Large intestine (tissue), 3 donors: ENCODE results near the gene SPIRE2. TPM values are rescaled to one million over a fixed set of nuclear protein-coding genes. Genes with fewer than 3 reads are reported as not detected.

Experiments used
- DNase-seq, 2 donors: peaks; one replicate each; pipeline versions ENCODE4 v3.0.0 to v3.0.0-alpha.2; 2013
- H3K27ac ChIP-seq: one replicate; pipeline ENCODE4 v1.5.1; 2013; ENCODE audit warnings: low read length
- H3K27me3 ChIP-seq: 2 replicates; pipeline ENCODE4 v1.6.1; 2013; ENCODE audit warnings: low read length; ENCODE audit not compliant: control insufficient read depth, insufficient read depth
- H3K36me3 ChIP-seq: 2 replicates; pipeline ENCODE4 v1.6.1; 2013; ENCODE audit warnings: low read length; ENCODE audit not compliant: control insufficient read depth, insufficient read depth
- H3K4me1 ChIP-seq: one replicate; pipeline ENCODE4 v1.6.1; 2013; ENCODE audit warnings: low read length; ENCODE audit not compliant: control insufficient read depth, insufficient read depth
- H3K4me3 ChIP-seq: one replicate; pipeline ENCODE4 v1.5.1; 2013; ENCODE audit warnings: low read length
- H3K9me3 ChIP-seq: one replicate; pipeline ENCODE4 v1.6.1; 2013; ENCODE audit warnings: mild to moderate bottlenecking, low read depth, low read length, moderate library complexity; ENCODE audit not compliant: control insufficient read depth
- WGBS: methylation state at CpG from one replicate; pipeline ENCODE4 v1.1.5; 2013; ENCODE audit warnings: low lambda C conversion rate; ENCODE audit not compliant: insufficient coverage; 5-methylcytosine and 5-hydroxymethylcytosine counted together
- polyA plus RNA-seq: library from polyadenylated mRNA; unstranded; fragments of 120-200 nt; gene quantifications from one replicate; pipeline ENCODE4 v1.2.1, GENCODE V29; 2013

Gene SPIRE2
- polyA plus RNA-seq, 1 donor, result 55.2 TPM

DNA sequence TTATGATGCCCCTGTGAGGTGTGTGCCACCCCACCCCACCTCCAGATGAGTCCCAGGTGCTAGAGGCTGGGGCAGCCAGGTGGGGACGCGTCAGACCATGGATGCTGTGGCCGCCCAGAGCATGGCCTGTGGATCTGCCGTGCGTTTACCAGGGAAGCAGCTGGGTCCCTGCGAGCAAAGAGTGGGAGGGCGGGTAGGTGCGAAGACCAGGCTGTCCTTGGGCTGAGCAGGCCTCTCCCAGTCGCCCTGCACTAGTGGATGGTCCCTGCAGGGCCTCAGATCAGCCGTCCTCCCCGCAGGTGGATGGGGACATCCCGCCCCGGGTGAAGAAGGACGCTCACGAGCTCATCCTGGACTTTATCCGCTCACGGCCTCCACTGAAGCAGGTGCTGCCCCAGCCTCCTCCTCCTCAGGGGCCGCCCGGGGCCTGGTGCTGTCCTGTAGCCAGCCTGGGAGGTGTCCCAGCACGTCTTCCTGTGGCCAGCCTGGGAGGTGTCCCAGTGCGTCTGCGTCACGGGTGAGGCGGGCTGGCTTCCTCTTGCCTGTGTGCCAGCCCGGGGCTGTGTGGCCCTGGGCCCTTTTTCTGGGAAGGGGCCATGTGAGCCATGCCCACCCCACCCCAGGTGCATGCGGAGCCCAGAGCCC lies 27.1 kb downstream of the SPIRE2 start:
- no peaks in the 10 kb centered on the region for H3K4me1 ChIP-seq
- H3K9me3 ChIP-seq, result no peaks in the 10 kb centered on the region
- WGBS, result no CpG with 5 or more reads among the region's 26 CpGs
- DNase-seq, result no peak
- H3K27me3 ChIP-seq, result no peaks in the 10 kb centered on the region
- H3K27ac ChIP-seq, result no peak overlapping the region
- H3K4me3 ChIP-seq, result no peak overlapping the region
- H3K36me3 ChIP-seq, result peaks cover 59% of the 10 kb centered on the region

DNA sequence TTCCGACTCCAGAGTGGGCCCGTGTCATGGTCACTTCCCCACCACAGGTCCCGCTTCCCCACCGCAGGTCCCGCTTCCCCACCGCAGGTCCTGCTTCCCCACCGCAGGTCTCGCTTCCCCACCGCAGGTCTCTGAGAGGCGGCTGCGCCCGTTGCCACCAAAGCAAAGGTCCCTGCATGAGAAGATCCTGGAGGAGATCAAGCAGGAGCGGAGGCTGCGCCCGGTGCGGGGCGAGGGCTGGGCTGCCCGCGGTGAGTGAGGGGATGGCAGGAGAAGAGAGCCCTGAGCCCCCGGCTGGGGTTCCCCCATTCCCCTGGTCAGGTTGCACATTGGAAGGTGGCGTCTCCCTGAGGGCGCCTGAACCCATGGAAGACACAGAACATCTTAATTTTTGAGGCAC lies 27.7 kb downstream of the SPIRE2 start:
- no CpG with 5 or more reads among the region's 22 CpGs for whole genome bisulfite sequencing
- peaks cover 63% of the 10 kb centered on the region for H3K36me3 ChIP-seq
- no peaks in the 10 kb centered on the region for H3K9me3 ChIP-seq
- DNase-seq, result no peak
- H3K4me3 ChIP-seq, result no peak overlapping the region
- H3K27ac ChIP-seq, result no peak overlapping the region
- H3K27me3 ChIP-seq, result no peaks in the 10 kb centered on the region
- H3K4me1 ChIP-seq, result no peaks in the 10 kb centered on the region

DNA sequence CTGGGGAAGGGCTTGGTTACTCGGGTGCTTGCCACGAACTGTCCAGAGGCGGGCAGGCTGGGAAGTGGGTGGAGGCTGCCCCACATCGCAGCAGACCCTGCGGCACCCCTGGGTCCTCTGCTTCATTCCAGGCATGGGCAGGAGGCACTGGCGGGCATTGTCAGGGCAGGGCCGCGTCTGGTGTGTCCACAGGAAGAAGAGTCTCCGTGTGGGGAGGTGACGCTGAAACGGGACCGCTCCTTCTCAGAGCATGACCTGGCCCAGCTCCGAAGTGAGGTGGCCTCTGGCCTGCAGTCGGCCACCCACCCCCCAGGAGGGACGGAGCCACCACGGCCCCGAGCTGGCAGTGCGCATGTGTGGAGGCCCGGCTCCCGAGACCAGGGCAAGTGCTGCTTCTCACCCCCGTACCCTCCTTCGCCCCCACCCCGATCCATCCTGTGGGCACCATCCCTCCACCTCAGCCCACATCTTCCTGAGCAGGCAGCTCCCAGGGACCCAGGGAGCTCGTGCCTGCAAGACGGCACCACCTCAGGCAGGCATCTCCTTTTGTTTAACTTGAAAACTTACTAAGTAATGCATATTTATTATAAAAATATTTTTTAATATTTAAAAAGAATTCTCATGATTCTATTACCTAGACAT lies 30.8 kb downstream of the SPIRE2 start:
- Histone ChIP-seq H3K9me3 (no peaks in the 10 kb centered on the region), H3K36me3 (peaks cover 75% of the 10 kb centered on the region), H3K27me3 (no peaks in the 10 kb centered on the region), H3K4me1 (no peaks in the 10 kb centered on the region), H3K27ac (no peak overlapping the region), H3K4me3 (no peak overlapping the region)
- no peak for DNase-seq
- no CpG with 5 or more reads among the region's 25 CpGs for WGBS

DNA sequence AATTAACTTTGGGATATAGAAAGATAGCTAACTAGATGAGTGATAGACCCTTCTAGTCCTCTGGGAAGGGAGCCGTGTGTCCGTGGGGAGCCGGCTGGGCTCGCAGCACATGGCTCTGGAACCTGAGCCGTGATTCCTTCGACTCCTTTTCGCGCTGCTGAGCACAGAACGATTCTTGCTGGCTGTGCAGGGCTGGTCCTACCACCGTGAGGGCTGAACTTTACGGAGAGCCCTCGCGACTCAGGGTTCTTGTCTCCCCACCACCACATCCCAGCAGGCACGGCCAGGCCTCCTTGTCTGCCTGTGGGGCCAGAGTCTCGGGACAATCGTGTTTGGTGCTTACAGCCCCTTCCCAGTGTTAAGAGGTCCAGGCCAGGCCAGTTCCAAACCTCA lies 31.3 kb downstream of the SPIRE2 start:
- no peaks in the 10 kb centered on the region for H3K9me3 ChIP-seq
- H3K4me3 ChIP-seq, result no peak overlapping the region
- H3K27ac ChIP-seq, result no peak overlapping the region
- H3K27me3 ChIP-seq, result no peaks in the 10 kb centered on the region
- DNase-seq, result no peak
- H3K4me1 ChIP-seq, result no peaks in the 10 kb centered on the region
- peaks cover 75% of the 10 kb centered on the region for H3K36me3 ChIP-seq
- WGBS, result no CpG with 5 or more reads among the region's 16 CpGs

DNA sequence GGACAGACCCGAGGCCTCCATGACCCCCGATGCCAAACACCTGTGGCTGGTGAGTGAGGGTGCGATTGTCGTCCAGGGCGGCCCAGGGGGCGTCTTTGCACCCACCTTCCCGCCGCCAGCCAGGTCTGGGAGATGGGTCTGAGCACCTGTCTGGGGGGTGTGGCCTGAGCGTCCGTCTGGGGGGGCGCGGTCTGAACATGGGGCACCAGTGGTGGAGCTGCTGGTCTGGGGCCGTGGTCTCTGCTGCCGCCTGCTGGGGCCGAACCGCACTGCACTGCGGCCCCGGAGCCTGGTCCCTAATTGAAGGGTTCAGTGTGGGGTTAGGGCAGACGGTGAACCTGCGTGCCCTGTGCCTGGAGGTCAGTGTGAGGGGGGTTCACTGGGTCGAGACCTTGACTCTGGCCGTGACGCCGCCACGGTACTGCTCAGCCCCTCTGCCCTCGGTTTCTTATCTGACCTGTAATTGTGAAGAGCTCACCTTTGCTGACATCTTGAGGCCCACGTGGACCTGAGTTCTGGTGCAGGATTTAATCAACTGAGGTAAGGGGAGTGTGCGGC lies 32.6 kb downstream of the SPIRE2 start:
- no peaks in the 10 kb centered on the region for H3K9me3 ChIP-seq
- DNase-seq, result peak; percentile 40 to 43
- no peak overlapping the region for H3K27ac ChIP-seq
- no CpG with 5 or more reads among the region's 28 CpGs for WGBS
- H3K36me3 ChIP-seq, result peaks cover 65% of the 10 kb centered on the region
- no peaks in the 10 kb centered on the region for H3K27me3 ChIP-seq
- no peaks in the 10 kb centered on the region for H3K4me1 ChIP-seq
- H3K4me3 ChIP-seq, result no peak overlapping the region

DNA sequence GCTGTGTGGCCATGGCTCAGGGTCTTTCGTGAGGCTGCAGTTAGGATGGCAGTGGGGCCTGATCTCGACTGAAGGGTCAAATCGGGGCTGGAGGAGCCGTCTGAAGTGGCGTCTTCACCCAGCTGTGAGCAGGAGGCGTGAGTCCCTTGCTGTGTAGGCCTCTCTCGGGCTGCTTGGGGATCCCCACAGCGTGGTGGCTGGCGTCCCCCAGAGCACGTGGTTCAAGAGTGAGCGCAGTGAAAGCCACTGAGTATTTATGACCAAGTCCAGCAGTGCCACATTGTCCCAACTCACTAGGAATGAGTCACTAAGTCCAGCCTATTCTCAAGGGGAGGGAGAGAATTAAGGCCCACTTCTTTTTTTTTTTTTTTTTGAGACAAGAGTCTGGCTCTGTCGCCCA lies 33.4 kb downstream of the SPIRE2 start:
- H3K4me3 ChIP-seq, result no peak overlapping the region
- no peaks in the 10 kb centered on the region for H3K27me3 ChIP-seq
- H3K9me3 ChIP-seq, result no peaks in the 10 kb centered on the region
- no peak overlapping the region for H3K27ac ChIP-seq
- H3K36me3 ChIP-seq, result peaks cover 64% of the 10 kb centered on the region
- no CpG with 5 or more reads among the region's 12 CpGs for WGBS
- H3K4me1 ChIP-seq, result no peaks in the 10 kb centered on the region
- DNase-seq, result no peak

DNA sequence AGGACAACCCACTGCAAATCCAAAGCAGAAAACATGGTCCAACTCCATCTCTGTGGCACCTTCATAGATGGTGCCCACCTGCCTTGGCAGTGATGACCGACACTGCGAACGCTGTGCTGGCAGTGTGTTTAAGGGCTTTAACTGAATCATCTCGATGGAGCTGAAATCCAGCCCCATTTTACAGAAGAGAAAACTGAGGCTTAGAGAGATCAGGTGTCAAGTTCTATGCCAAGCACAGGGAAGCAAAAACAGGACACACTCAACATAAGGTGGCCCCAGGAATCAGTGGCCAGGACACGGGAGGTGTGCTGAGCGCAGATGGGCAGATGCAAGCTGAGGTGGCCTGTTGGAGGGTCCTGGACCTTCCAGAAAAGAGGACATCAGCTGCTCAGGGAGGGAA lies 34.5 kb downstream of the SPIRE2 start:
- Histone ChIP-seq H3K27ac (no peak overlapping the region), H3K4me1 (no peaks in the 10 kb centered on the region), H3K27me3 (no peaks in the 10 kb centered on the region), H3K9me3 (peaks cover 5% of the 10 kb centered on the region), H3K4me3 (no peak overlapping the region), H3K36me3 (peaks cover 70% of the 10 kb centered on the region)
- no CpG with 5 or more reads among the region's 6 CpGs for WGBS
- DNase-seq, result no peak

DNA sequence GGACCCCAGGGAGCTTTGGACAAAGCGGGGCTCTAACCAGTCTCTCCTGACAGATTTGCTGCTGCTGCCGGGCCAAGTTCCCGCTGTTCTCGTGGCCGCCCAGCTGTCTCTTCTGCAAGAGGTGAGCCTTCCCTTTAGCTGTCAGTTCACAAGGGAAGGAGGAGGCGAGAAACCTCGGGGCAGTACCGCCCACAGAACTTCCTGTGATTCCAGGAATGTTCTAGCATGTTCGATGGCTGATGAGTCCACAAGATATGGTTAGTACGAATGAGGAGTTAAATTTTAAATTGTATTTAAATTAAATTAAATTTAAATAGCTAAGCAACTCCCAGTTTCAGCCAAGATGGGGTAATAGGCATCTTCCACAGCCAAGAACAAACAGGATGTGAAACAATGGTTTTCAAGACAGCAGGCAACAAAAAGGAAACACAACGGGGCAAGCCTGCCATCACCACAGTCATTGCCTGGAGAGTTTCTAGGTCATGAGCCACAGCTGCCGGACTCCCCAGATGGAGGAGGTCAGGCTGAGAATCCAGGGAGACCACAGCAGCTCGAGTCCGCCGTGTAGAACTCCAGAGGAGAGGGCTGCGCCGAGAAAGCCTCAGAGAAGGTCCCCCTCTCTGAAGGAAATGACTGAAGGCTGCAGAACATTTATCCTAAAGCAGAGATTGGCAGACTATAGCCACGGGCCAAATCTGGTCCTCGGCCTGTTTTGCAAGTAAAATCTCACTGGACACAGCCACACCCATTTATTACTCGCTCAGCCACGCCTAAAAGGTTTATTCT lies 35.7 kb downstream of the SPIRE2 start:
- peaks cover 8% of the 10 kb centered on the region for H3K9me3 ChIP-seq
- H3K27me3 ChIP-seq, result no peaks in the 10 kb centered on the region
- H3K4me1 ChIP-seq, result no peaks in the 10 kb centered on the region
- no peak overlapping the region for H3K4me3 ChIP-seq
- H3K27ac ChIP-seq, result no peak overlapping the region
- DNase-seq, result no peak
- peaks cover 67% of the 10 kb centered on the region for H3K36me3 ChIP-seq
- 40% methylated on average over 1 of the region's 21 CpGs for WGBS

DNA sequence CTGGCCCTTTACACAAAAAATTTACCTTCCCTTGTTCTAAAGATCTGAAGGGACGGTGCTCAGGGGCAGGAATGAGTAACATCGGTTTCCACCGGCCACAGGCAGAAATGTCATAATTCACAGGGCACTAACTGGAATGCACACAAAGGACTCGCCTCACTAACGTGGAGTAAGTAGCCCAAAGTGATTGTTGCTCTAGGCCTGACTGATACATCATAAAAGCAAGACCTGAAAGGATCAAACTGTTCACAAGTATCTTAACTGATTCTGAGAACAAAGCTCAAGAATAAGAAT lies 36.2 kb downstream of the SPIRE2 start:
- Histone ChIP-seq H3K9me3 (peaks cover 8% of the 10 kb centered on the region), H3K4me1 (no peaks in the 10 kb centered on the region), H3K36me3 (peaks cover 65% of the 10 kb centered on the region), H3K27me3 (no peaks in the 10 kb centered on the region), H3K4me3 (no peak overlapping the region), H3K27ac (no peak overlapping the region)
- WGBS, result no CpG with 5 or more reads among the region's 5 CpGs
- DNase-seq, result no peak

DNA sequence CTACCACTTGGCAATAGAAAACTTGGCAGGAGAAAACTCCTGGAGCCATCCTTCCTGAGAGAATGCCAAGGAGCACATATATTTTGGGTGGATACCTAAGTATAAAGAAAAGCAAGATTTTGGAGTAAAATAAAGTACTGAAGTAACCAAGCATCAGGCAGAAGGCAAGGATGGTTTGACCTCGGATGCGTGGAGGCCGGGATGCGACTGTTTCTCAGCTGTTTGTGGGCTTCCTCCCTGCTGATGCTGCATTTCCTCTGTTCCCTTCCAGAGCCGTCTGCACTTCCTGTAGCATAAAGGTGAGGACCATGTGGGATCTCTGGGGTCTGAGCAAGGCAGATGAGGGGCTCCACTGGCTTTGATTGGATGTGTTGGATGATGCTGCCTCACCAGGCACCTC lies 39.6 kb downstream of the SPIRE2 start:
- Histone ChIP-seq H3K36me3 (peaks cover 48% of the 10 kb centered on the region), H3K27me3 (no peaks in the 10 kb centered on the region), H3K27ac (no peak overlapping the region), H3K4me1 (peaks cover 6% of the 10 kb centered on the region), H3K9me3 (peaks cover 8% of the 10 kb centered on the region), H3K4me3 (no peak overlapping the region)
- no peak for DNase-seq
- WGBS, result no CpG with 5 or more reads among the region's 5 CpGs
